Activated naive CD8-positive, alpha-beta T cell treated with anti-CD3 and anti-CD28 coated beads, Interleukin-2, amount 10 ng/mL, durations not matched to agents 7 days and 5 days (primary cell): ENCODE data around the gene SDC4. TPM values are rescaled to one million over a fixed set of nuclear protein-coding genes. Genes with fewer than 3 reads are reported as not detected.
A peak's percentile ranks its signal among the peaks of the same experiment; 100 is the strongest.

ENCODE experiments used
- ATAC-seq: fragments of 150-1000 bp; cut with Tn5 transposase; one replicate; pipeline ENCODE4 v1.10.0; 2021; ENCODE audit warnings: low read depth, moderate library complexity
- POLR2A ChIA-PET: fragments of 350-600 bp; sonication (Branson Sonifier 250); formaldehyde crosslinking; loops from one replicate; lab custom pipeline; 2021; ENCODE audit warnings: antibody characterized with exemption; lab: Charles Lee
- DNase-seq: peaks from one replicate; pipeline ENCODE4 v3.0.0; 2021
- H3K27ac Mint-ChIP-seq: one replicate; pipeline ENCODE4 v1.8.0; 2022; ENCODE audit warnings: mild to moderate bottlenecking, mixed read lengths
- H3K27me3 Mint-ChIP-seq: one replicate; pipeline ENCODE4 v1.8.0; 2022; ENCODE audit warnings: mild to moderate bottlenecking, moderate library complexity, mixed read lengths
- H3K36me3 Mint-ChIP-seq: one replicate; pipeline ENCODE4 v1.8.0; 2021; ENCODE audit warnings: mild to moderate bottlenecking, mixed read lengths
- H3K4me1 Mint-ChIP-seq: one replicate; pipeline ENCODE4 v1.8.0; 2021; ENCODE audit warnings: mixed read lengths
- H3K4me3 Mint-ChIP-seq: one replicate; pipeline ENCODE4 v1.8.0; 2022; ENCODE audit warnings: mild to moderate bottlenecking, moderate library complexity, mixed read lengths
- H3K9me3 Mint-ChIP-seq: one replicate; pipeline ENCODE4 v1.8.0; 2021; ENCODE audit warnings: mixed read lengths
- total RNA-seq, 2 experiments: library from RNA; stranded (reverse); gene quantifications; one replicate each; pipeline ENCODE4 v1.2.3, GENCODE V29; 2021

SDC4 gene
- total RNA-seq, 2 experiments from 2014 or later = 7.0 to 7.1 TPM

DNA sequence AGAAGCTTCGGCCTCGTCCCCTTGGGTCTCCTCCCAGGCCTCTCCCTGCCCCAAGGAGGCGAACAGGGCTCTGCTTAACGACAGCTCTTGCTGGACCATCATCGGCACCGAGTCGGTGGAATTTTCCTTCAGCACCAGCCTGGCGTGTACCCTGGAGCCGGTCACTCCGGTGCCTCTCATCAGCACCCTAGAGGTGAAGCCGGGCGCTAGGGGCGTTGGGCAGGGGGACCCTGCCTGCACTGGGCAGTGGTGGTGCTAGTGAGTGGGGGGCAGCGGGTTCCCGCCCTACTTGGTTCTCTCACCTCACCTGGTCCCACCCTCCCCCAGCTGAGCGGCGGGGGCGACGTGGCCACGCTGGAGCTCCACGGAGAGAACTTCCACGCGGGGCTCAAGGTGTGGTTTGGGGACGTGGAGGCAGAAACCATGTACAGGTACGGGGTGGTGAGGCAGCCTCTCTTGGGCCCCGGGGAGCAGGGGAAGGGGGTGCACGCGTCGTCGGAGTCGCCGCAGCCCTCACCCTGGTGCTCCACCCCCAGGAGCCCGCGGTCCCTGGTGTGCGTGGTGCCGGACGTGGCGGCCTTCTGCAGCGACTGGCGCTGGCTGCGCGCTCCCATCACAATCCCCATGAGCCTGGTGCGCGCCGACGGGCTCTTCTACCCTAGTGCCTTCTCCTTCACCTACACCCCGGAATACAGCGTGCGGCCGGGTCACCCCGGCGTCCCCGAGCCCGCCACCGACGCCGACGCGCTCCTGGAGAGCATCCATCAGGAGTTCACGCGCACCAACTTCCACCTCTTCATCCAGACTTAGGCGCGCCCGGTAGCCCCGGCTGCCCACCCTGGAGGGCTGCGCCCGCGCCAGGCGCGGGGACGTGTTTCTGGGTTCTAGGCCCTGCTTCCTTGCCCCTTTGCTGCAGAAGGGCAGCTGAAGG lies 31.8 kb downstream of the SDC4 start:
- H3K36me3 Mint-ChIP-seq = peaks cover 2% of the 10 kb centered on the region
- H3K4me3 Mint-ChIP-seq = peak overlapping the region; percentile 52
- H3K27ac Mint-ChIP-seq = no peak overlapping the region
- ATAC-seq (no peak), DNase-seq (no peak)
- H3K4me1 Mint-ChIP-seq = peaks cover 34% of the 10 kb centered on the region
- POLR2A ChIA-PET = interaction anchor here (1.0 kb wide), 1 partner anchor 58 kb away, joined by 3 read pairs; no protein-coding TSS in a partner anchor
- H3K27me3 Mint-ChIP-seq = peaks cover 33% of the 10 kb centered on the region
- H3K9me3 Mint-ChIP-seq = no peaks in the 10 kb centered on the region

DNA sequence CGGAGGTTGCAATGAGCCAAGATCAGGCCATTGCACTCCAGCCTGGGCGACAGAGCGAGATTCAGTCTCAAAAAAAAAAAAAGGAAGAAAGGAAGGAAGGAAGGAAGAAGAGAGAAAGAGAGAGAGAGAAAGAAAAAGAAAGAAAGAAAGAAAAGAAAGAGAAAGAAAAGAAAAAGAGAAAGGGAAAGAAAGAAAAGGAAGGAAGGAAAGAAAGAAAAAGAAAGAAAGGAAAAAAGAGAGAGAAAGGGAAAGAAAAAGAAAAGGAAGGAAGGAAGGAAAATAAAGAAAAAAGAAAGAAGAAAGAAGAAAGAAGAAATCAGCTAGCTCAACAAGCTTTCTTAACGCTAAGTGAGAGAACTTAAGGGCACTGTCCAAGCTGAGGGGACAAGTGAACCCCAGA lies 32.6 kb downstream of the SDC4 start:
- peak overlapping the region; percentile 36 for H3K4me3 Mint-ChIP-seq
- POLR2A ChIA-PET = interaction anchor here (0.7 kb wide), 1 partner anchor 57 kb away, joined by 3 read pairs; no protein-coding TSS in a partner anchor

DNA sequence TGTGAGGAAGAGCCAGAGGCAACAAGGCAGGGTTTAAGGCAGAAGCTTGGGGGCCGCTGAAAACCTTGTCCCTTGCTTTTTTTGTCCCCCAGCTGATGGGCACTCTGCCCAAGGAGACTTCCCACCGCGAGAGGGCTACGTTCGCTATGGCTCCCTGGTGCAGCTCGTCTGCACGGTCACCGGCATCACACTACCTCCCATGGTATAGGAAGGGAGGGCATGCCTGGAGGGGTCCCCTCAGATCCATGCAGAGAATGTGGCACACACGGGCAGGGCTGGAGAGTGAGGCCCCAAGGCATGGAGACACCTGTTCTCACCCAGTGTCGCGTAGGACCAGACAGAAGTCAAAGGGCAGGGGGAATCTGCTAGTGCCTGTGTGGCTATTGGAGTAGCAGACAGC lies 34.3 kb downstream of the SDC4 start:
- peaks cover 49% of the 10 kb centered on the region for H3K27me3 Mint-ChIP-seq
- H3K36me3 Mint-ChIP-seq = peaks cover 2% of the 10 kb centered on the region
- DNase-seq (no peak), ATAC-seq (no peak)
- H3K27ac Mint-ChIP-seq = no peak overlapping the region
- H3K4me3 Mint-ChIP-seq = no peak overlapping the region
- H3K9me3 Mint-ChIP-seq = no peaks in the 10 kb centered on the region
- peaks cover 24% of the 10 kb centered on the region for H3K4me1 Mint-ChIP-seq
- POLR2A ChIA-PET = no interaction called here

More for the DNA sequence above, 32.6 kb downstream of the SDC4 start:
- no peaks in the 10 kb centered on the region for H3K9me3 Mint-ChIP-seq
- H3K4me1 Mint-ChIP-seq = peaks cover 31% of the 10 kb centered on the region
- H3K27ac Mint-ChIP-seq = no peak overlapping the region
- ATAC-seq = no peak
- H3K27me3 Mint-ChIP-seq = peaks cover 41% of the 10 kb centered on the region
- DNase-seq = no peak
- H3K36me3 Mint-ChIP-seq = peaks cover 2% of the 10 kb centered on the region

DNA sequence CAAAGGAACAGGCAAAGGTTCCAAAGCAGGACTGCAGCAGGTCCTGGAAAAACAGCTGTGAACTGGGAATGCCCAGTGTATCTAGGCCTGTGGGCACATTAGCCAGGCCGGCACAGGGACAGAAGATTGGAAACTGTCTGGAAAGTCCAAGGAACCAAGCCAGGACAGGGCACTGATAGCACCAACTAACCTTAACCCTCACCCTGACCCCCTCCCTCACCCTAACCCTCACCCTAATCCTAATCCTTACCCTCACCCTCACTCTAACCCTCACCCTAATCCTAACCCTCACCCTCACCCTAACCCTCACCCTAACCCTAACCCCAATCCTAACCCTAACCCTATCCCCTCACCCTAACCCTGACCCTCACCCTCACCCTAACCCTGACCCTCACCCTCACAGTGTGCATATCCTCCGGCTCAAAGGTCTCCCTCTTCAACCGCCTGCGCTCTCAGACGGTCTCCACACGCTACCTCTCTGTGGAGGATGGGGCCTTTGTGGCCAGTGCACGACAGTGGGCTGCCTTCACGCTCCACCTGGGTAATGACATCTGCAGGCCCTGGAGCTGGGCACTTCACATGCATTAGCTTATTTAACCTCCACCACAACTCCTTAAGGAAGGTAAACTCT lies 35.0 kb downstream of the SDC4 start:
- ATAC-seq = no peak
- DNase-seq = no peak
- peaks cover 51% of the 10 kb centered on the region for H3K27me3 Mint-ChIP-seq
- peaks cover 19% of the 10 kb centered on the region for H3K4me1 Mint-ChIP-seq
- no peak overlapping the region for H3K4me3 Mint-ChIP-seq
- POLR2A ChIA-PET = no interaction called here
- H3K27ac Mint-ChIP-seq = no peak overlapping the region
- H3K36me3 Mint-ChIP-seq = peaks cover 2% of the 10 kb centered on the region
- H3K9me3 Mint-ChIP-seq = no peaks in the 10 kb centered on the region

DNA sequence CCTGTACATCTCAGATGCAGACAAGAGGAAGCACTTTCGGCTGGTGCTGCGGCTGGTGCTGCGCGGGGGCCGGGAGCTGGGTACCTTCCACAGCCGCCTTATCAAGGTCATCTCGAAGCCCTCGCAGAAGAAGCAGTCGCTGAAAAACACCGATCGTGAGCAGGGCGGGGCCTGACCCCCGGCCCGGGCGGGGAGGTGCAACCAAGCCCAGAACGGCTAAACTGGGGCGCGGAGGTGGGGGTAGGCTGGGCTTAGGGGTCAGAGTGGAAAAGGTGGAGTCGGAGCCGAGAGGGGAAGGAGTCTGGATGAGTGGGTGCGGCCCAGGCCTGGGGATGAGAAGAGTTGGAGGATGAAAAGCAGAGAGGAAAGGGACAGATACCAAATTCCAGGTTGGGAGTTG lies 36.0 kb downstream of the SDC4 start:
- H3K27me3 Mint-ChIP-seq = peaks cover 54% of the 10 kb centered on the region
- peaks cover 2% of the 10 kb centered on the region for H3K36me3 Mint-ChIP-seq
- H3K4me3 Mint-ChIP-seq = no peak overlapping the region
- POLR2A ChIA-PET = no interaction called here
- DNase-seq (no peak), ATAC-seq (no peak)
- H3K27ac Mint-ChIP-seq = no peak overlapping the region
- H3K9me3 Mint-ChIP-seq = no peaks in the 10 kb centered on the region
- peaks cover 12% of the 10 kb centered on the region for H3K4me1 Mint-ChIP-seq

DNA sequence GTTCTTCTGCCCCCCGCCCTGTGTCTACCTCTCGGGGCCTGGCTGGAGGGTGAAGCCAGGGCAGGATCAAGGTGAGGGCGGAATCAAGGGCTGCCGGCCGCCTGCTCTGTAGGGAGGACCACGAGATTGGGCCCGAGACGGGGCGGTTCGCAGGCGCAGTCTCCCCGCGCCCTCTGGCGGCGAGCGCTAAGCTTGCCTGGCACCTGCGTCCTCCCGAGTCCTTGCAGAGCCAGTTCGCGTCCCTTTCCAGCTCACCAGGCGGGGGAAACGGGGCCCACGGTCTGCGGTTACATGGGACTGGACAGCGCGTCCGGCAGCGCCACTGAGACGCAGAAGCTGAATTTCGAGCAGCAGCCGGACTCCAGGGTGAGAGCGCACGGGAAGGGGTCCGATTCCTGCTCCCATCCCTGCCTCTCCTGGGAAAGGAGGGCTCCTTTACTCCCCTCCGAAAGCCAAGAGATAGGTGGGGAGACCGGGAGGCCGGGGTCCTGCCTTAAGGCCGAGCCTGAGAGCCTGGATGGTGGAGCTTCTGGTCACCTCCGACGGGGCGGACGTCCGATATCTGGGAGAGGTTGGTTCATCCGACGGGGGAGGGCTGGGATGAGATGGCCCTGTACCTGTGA lies 36.5 kb downstream of the SDC4 start:
- DNase-seq = peak; percentile 79
- Mint-ChIP-seq H3K27me3 (peaks cover 50% of the 10 kb centered on the region), H3K4me1 (peaks cover 9% of the 10 kb centered on the region), H3K36me3 (no peaks in the 10 kb centered on the region), H3K9me3 (no peaks in the 10 kb centered on the region), H3K4me3 (no peak overlapping the region), H3K27ac (no peak overlapping the region)
- peak; percentile 57 for ATAC-seq
- POLR2A ChIA-PET = no interaction called here

DNA sequence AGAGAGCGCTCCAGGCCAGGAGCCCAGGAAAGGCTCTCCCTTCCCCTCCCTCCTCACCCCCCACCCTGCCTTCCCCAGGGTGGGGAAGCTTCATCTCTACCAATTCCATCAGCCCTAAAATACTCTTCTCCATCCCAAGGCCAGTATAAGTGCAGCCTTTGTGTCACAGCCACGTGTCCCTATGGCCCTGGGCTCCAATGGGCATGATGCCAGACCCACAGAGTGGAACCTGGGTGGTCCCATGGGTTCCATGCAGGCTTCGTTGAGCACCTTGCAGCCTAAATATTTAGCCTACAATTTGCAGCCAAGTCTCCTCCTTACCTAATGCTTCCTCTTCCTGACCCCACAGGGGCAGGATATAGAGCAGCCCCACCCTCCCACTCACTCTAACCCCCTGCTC lies 39.1 kb downstream of the SDC4 start:
- Mint-ChIP-seq H3K4me3 (no peak overlapping the region), H3K4me1 (peaks cover 7% of the 10 kb centered on the region), H3K9me3 (no peaks in the 10 kb centered on the region), H3K36me3 (no peaks in the 10 kb centered on the region), H3K27me3 (peaks cover 51% of the 10 kb centered on the region), H3K27ac (no peak overlapping the region)
- POLR2A ChIA-PET = no interaction called here
- ATAC-seq = no peak
- DNase-seq = no peak

DNA sequence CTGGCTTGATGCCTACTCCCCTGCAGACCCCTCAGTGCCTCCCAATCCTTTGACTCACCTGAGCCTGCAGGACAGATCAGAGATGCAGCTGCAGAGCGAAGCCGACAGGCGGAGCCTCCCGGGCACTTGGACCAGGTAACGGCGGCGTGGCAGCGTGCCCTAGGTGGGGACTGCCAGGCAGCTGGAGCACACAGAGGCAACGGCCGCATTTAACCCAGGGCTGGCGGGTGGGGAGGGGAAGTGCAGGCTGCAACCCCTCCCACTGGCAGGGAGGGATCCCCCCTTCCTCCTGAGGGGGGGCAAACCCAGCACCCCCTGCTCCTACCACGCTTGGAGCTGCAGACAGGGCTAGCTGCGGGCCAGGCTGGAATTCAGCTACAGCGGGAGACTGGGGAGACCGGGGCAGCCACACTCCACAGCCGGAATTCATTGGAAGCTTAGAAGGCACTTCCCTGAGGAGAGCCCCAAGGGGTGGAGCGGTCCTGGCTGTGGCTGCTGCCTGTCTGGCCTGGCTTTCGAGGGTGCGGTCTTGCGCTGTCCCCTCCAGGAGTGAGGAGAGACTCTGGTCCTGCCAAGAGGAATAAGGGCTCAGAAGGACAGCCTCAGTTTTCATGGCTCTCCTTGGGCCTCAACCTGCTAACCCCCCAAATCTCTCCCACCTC lies 40.0 kb downstream of the SDC4 start, which contains the start of gene MATN4:
MATN4 (minus strand) TSS at position 183 of the 662 bp plus-strand sequence. CDS start 2,717 bp downstream, outside the sequence.
- Mint-ChIP-seq H3K27me3 (peaks cover 53% of the 10 kb centered on the region), H3K9me3 (no peaks in the 10 kb centered on the region), H3K27ac (no peak within 1 kb of the TSS), H3K4me3 (peak within 1 kb of the TSS; percentile 19), H3K4me1 (peaks cover 13% of the 10 kb centered on the region), H3K36me3 (no peaks in the 10 kb centered on the region)
- no peak for ATAC-seq
- POLR2A ChIA-PET = no interaction called here
- no peak for DNase-seq

DNA sequence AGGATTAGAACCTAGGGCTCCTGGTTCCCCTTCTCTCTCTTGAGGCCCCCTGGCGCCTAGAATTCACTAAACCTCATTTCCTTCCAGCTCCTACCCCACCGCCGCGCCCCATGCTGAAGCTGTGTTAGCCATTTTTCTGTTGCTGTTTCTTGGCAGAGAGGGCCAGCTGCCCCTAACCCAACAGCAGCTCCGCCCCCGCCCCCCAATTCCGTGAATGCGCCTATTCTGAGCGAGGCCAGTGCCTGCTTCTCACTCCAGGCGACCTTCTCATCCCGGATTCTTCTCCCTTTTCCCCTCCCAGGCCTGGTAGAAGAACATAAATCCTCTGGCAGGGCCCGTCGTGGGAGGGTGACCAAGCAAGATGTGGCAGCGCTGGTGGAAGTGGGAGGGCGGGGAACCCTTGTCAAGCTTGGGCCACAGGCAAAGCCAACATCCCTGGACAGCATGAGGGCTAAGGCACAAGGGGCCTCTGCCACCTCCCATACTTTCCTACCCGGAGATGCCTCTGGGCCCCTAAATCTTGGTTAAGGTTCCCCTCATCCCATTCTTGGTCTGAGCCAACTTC lies 41.1 kb downstream of the SDC4 start:
- POLR2A ChIA-PET = no interaction called here
- peak overlapping the region; percentile 19 for H3K4me3 Mint-ChIP-seq
- DNase-seq (no peak), ATAC-seq (no peak)
- peaks cover 10% of the 10 kb centered on the region for H3K4me1 Mint-ChIP-seq
- peaks cover 49% of the 10 kb centered on the region for H3K27me3 Mint-ChIP-seq
- H3K27ac Mint-ChIP-seq = no peak overlapping the region
- H3K9me3 Mint-ChIP-seq = no peaks in the 10 kb centered on the region
- H3K36me3 Mint-ChIP-seq = no peaks in the 10 kb centered on the region

DNA sequence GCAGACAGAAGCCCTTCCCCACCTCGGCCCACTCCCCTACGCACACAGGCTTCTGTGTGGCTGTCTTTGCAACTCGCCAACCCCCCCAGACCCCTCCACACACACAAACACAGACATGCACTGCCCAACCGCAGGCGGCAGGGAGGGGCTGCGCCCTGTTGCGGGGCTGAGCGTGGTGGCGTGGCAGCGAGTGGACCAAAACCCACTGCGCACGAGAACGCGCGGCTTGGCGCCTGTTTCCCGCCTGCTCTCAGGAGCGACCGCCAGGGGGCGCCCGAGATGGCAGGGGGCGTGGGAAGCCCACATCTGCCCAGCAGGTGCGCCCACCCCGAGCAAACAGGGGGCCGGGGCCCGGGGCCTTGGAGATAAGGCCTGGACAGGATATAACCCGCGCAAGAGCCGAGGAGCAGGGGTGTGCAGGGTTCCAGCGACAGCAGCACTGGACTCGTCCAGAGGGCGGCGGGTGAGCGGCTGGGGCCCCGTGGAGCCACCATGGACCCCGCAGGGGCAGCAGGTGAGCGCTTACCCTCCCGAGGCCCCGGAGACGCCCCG lies 41.7 kb downstream of the SDC4 start, which contains the start of gene RBPJL:
RBPJL (plus strand) TSS at position 410 of the 552 bp plus-strand sequence; CDS start at position 493, 83 bp downstream.
- H3K4me1 Mint-ChIP-seq = peaks cover 14% of the 10 kb centered on the region
- H3K9me3 Mint-ChIP-seq = no peaks in the 10 kb centered on the region
- POLR2A ChIA-PET = no interaction called here
- ATAC-seq = peak; percentile 52
- peak within 1 kb of the TSS; percentile 19 for H3K4me3 Mint-ChIP-seq
- H3K27me3 Mint-ChIP-seq = peaks cover 51% of the 10 kb centered on the region
- no peaks in the 10 kb centered on the region for H3K36me3 Mint-ChIP-seq
- no peak within 1 kb of the TSS for H3K27ac Mint-ChIP-seq
- peak; percentile 79 for DNase-seq

DNA sequence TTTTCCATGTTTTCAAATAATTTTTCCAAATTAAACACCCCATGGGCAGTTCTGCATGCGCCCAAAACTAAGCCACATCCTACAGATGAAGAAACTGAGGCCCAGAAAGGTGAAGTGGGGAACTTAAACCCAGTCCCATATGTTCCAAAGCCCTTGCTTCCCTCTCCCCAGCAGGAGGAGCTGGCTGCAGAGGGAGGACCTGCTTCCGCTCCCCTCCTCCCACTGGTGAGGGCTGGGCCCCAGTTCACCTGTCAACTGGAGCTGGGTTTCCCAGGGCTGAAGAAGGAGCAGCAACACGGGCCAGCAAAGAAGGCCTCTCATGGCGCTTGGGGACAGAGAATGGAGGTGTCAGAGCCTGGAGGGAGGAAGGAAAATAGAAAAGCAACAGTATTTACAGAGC lies 43.0 kb downstream of the SDC4 start:
- Mint-ChIP-seq H3K9me3 (no peaks in the 10 kb centered on the region), H3K27me3 (peaks cover 39% of the 10 kb centered on the region), H3K27ac (no peak overlapping the region), H3K36me3 (no peaks in the 10 kb centered on the region), H3K4me3 (no peak overlapping the region), H3K4me1 (peaks cover 10% of the 10 kb centered on the region)
- POLR2A ChIA-PET = no interaction called here
- ATAC-seq = no peak
- DNase-seq = no peak

DNA sequence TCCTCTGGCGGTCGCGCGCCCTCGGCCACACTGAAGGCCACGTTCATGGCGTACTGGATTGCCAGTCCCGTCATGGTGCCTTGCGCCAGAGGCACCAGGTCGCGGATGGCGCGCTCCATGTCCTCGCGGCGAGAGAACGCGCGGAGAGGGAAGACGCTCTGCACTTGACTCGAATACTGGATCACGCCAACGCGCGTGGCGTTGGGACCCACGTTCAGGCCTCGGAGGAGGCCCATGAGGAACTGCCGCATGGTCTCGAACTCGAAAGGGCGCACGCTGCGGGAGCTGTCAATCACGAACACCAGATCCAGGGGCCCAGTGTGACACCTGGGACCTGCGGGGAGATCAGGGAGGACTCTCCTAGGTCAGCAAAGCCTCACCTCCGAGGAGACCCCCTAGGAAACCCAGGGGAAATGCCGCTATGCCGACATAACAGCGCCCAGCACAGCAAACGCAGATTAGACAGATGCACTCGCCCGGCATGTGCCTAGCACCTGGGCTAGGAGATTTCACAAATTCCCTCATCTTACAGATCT lies 43.7 kb downstream of the SDC4 start:
- ATAC-seq (no peak), DNase-seq (no peak)
- Mint-ChIP-seq H3K9me3 (no peaks in the 10 kb centered on the region), H3K4me1 (peaks cover 10% of the 10 kb centered on the region), H3K27ac (no peak overlapping the region), H3K27me3 (peaks cover 37% of the 10 kb centered on the region), H3K4me3 (no peak overlapping the region), H3K36me3 (no peaks in the 10 kb centered on the region)
- POLR2A ChIA-PET = no interaction called here
